HepG2 (cell line): Measurements from ENCODE around the gene DRAP1. TPM values are rescaled to one million over a fixed set of nuclear protein-coding genes. Genes with fewer than 3 reads are reported as not detected.

ENCODE experiments used
- ADNP ChIP-seq: sonication (generic); formaldehyde crosslinking; IDR thresholded peaks from 2 replicates; pipeline ENCODE4 v1.4.0; 2020; ENCODE audit warnings: missing genetic modification reagents
- DNMT3B ChIP-seq: conservative IDR thresholded peaks from 2 replicates; pipeline ENCODE4 v1.6.1; 2016; ENCODE audit warnings: missing biosample characterization, control low read depth
- GATAD1 ChIP-seq: IDR thresholded peaks from 2 replicates; pipeline ENCODE4 v1.6.1; 2016; ENCODE audit warnings: missing genetic modification reagents, missing compliant biosample characterization
- HNF4A ChIP-seq: sonication (generic); formaldehyde crosslinking; IDR thresholded peaks from 2 replicates; pipeline ENCODE4 v1.4.0; 2020; ENCODE audit warnings: missing genetic modification reagents
- ISL2 ChIP-seq: sonication (generic); formaldehyde crosslinking; IDR thresholded peaks from 2 replicates; pipeline ENCODE4 v1.5.0; 2020; ENCODE audit warnings: missing genetic modification reagents
- JUNB ChIP-seq: sonication (generic); formaldehyde crosslinking; IDR thresholded peaks from 2 replicates; pipeline ENCODE4 v1.8.0; 2022; ENCODE audit warnings: missing genetic modification reagents, mild to moderate bottlenecking, borderline replicate concordance
- MED8 ChIP-seq: sonication (generic); formaldehyde crosslinking; IDR thresholded peaks from 2 replicates; pipeline ENCODE4 v1.8.1; 2023; ENCODE audit warnings: mild to moderate bottlenecking, missing genetic modification reagents; ENCODE audit not compliant: insufficient replicate concordance
- MLX ChIP-seq: IDR thresholded peaks from 2 replicates; pipeline ENCODE4 v1.6.1; 2016
- NR2F6 ChIP-seq, 2 experiments: IDR thresholded peaks; 2 replicates each; pipeline ENCODE4 v1.6.1; 2016; ENCODE audit warnings: antibody characterized with exemption in 1 of 2, mild to moderate bottlenecking in 1 of 2
- PAX8 ChIP-seq: sonication (generic); formaldehyde crosslinking; IDR thresholded peaks from 2 replicates; pipeline ENCODE4 v1.8.0; 2022; ENCODE audit warnings: mild to moderate bottlenecking, missing genetic modification reagents, borderline replicate concordance
- POLR2G ChIP-seq: fragments of 200-400 bp; formaldehyde crosslinking; IDR thresholded peaks from 2 replicates; pipeline ENCODE4 v1.6.1; 2018; ENCODE audit warnings: mild to moderate bottlenecking, low read depth, low read length, moderate library complexity
- RNF2 ChIP-seq: fragments of 450-650 bp; conservative IDR thresholded peaks from 2 replicates; pipeline ENCODE4 v1.6.1; 2016; ENCODE audit warnings: low read depth
- SCMH1 ChIP-seq: sonication (generic); formaldehyde crosslinking; IDR thresholded peaks from 2 replicates; pipeline ENCODE4 v1.9.0; 2021; ENCODE audit warnings: missing genetic modification reagents, mild to moderate bottlenecking, borderline replicate concordance
- SNAPC2 ChIP-seq: sonication (generic); formaldehyde crosslinking; IDR thresholded peaks from 2 replicates; pipeline ENCODE4 v1.8.1; 2022; ENCODE audit warnings: mild to moderate bottlenecking, missing genetic modification reagents
- TEAD2 ChIP-seq: sonication (generic); formaldehyde crosslinking; IDR thresholded peaks from 2 replicates; pipeline ENCODE4 v1.9.0; 2021; ENCODE audit warnings: missing genetic modification reagents
- TFDP2 ChIP-seq: sonication (generic); formaldehyde crosslinking; IDR thresholded peaks from 2 replicates; pipeline ENCODE4 v1.4.0; 2020; ENCODE audit warnings: missing genetic modification reagents
- TMF1 ChIP-seq: sonication (generic); formaldehyde crosslinking; IDR thresholded peaks from 2 replicates; pipeline ENCODE4 v1.8.1; 2022; ENCODE audit warnings: low read depth, missing genetic modification reagents
- U2AF2 ChIP-seq: fragments of 200-400 bp; formaldehyde crosslinking; IDR thresholded peaks from 2 replicates; pipeline ENCODE4 v1.6.1; 2017; ENCODE audit warnings: low read depth, mild to moderate bottlenecking, low read length
- YY1 ChIP-seq: IDR thresholded peaks from 2 replicates; pipeline ENCODE4 v1.6.1; 2011; ENCODE audit warnings: low read length, low read depth, moderate library complexity, mild to moderate bottlenecking; ENCODE audit not compliant: insufficient read depth, insufficient replicate concordance
- ZNF280B ChIP-seq: sonication (generic); formaldehyde crosslinking; IDR thresholded peaks from 2 replicates; pipeline ENCODE4 v1.5.0; 2020; ENCODE audit warnings: missing genetic modification reagents, mild to moderate bottlenecking, borderline replicate concordance
- ZNF512B ChIP-seq: sonication (generic); formaldehyde crosslinking; IDR thresholded peaks from 2 replicates; pipeline ENCODE4 v1.5.1; 2020; ENCODE audit warnings: missing genetic modification reagents, mild to moderate bottlenecking, borderline replicate concordance
- ZNF557 ChIP-seq: sonication (generic); formaldehyde crosslinking; IDR thresholded peaks from 2 replicates; pipeline ENCODE4 v1.4.0; 2020; ENCODE audit warnings: missing genetic modification reagents
- ZNF567 ChIP-seq: sonication (generic); formaldehyde crosslinking; IDR thresholded peaks from 2 replicates; pipeline ENCODE4 v1.8.1; 2023; ENCODE audit warnings: mild to moderate bottlenecking, missing genetic modification reagents, borderline replicate concordance
- ZNF660 ChIP-seq: sonication (generic); formaldehyde crosslinking; IDR thresholded peaks from 2 replicates; pipeline ENCODE4 v1.5.1; 2020; ENCODE audit warnings: mild to moderate bottlenecking, low read depth, missing genetic modification reagents, borderline replicate concordance
- ZSCAN30 ChIP-seq: sonication (generic); formaldehyde crosslinking; IDR thresholded peaks from 2 replicates; pipeline ENCODE4 v1.5.0; 2020; ENCODE audit warnings: mild to moderate bottlenecking, missing genetic modification reagents
- polyA plus RNA-seq, 8 experiments: library from polyadenylated mRNA; depleted of rRNA in 3 of 8; stranded (reverse) in 7 of 8; unstranded in 1 of 8; fragments of >200 nt; fragmentation: Illumina TruSeq in 4 of 8; extraction: Trizol in 4 of 8; gene quantifications; 2 replicates each; pipeline versions ENCODE4 v1.2.1 to v1.2.3, GENCODE V29; 2011 to 2016; ENCODE audit warnings: low read depth in 4 of 8, missing spikeins in 1 of 8, mixed read lengths in 1 of 8; ENCODE audit not compliant: insufficient read depth in 1 of 8
- total RNA-seq, 5 experiments: library from RNA; depleted of rRNA; stranded (reverse); fragments of >200 nt; fragmentation: Illumina TruSeq; extraction: Trizol; gene quantifications; 2 replicates each; pipeline ENCODE4 v1.2.3, GENCODE V29; 2016; ENCODE audit warnings: low read depth in 1 of 5

Gene DRAP1
- total and polyA plus RNA-seq, 2 of the 13 experiments (the other 11 are each of a cell fraction or from before 2014, with no cell fraction given), result 46.8 to 52.3 TPM

GRCh38 chr11:65899356-65900124 lies 19.7 kb upstream of the DRAP1 start (continued):
- peak; percentile 48 for TF ChIP-seq YY1
- TF ChIP-seq ISL2 (CRISPR knock-in tag), result no peak; the same call in 1 of the 2 replicates
- no peak for TF ChIP-seq ZSCAN30 (CRISPR knock-in tag)
- TF ChIP-seq MED8 (CRISPR knock-in tag), result no peak
- no peak for TF ChIP-seq NR2F6 (IDR thresholded peaks at IDR 0.05)
- TF ChIP-seq NR2F6 (CRISPR knock-in tag; IDR thresholded peaks at IDR 0.05), result no peak; the same call in 1 of the 2 replicates
- no peak for TF ChIP-seq U2AF2
- TF ChIP-seq ZNF660 (CRISPR knock-in tag), result no peak
- no peak for TF ChIP-seq PAX8 (CRISPR knock-in tag)
- 0 out of 2 replicates have a peak, but pooled peaks have one; percentile 10 for TF ChIP-seq JUNB (CRISPR knock-in tag)
- TF ChIP-seq ADNP (CRISPR knock-in tag), result no peak
- 0 out of 2 replicates have a peak, but pooled peaks have one; percentile 52 for TF ChIP-seq SNAPC2
- TF ChIP-seq TEAD2 (CRISPR knock-in tag), result no peak
- no peak for TF ChIP-seq MLX (CRISPR knock-in tag)
- no peak for TF ChIP-seq HNF4A (CRISPR knock-in tag)
- TF ChIP-seq DNMT3B (CRISPR knock-in tag), result peak; percentile 46; the same call in 1 of the 2 replicates
- TF ChIP-seq ZNF557, result no peak
- peak; percentile 56; the same call in 1 of the 2 replicates for TF ChIP-seq POLR2G
- TF ChIP-seq TMF1 (CRISPR knock-in tag), result peak; percentile 74
- TF ChIP-seq RNF2, result peak; percentile 92
- TF ChIP-seq GATAD1 (CRISPR knock-in tag), result 0 out of 2 replicates have a peak, but pooled peaks have one; percentile 31
- no peak for TF ChIP-seq ZNF512B (CRISPR knock-in tag)
- peak; percentile 74 for TF ChIP-seq TFDP2 (CRISPR knock-in tag)
- TF ChIP-seq ZNF567 (CRISPR knock-in tag), result no peak
- peak; percentile 82 for TF ChIP-seq ZNF280B
- no peak for TF ChIP-seq SCMH1 (CRISPR knock-in tag)
